GM21381 (cell line): ENCODE results near the gene MRRF.

Experiments used
- ATAC-seq: cut with Tn5 transposase; IDR thresholded peaks from one replicate; pipeline ENCODE4 v1.9.1; 2021; ENCODE audit warnings: mild to moderate bottlenecking, moderate library complexity; ENCODE audit not compliant: unreplicated experiment

MRRF gene

GRCh38 chr9:122228191-122228567 is 36.5 kb upstream of the MRRF start:
- no peak for ATAC-seq

- ATAC-seq, result no peak
Measured at GRCh38 chr9:122228568-122229484, 35.9 kb upstream of the MRRF start, which contains the start of gene LHX6. Gene LHX6 (minus strand): TSS chr9:122228957. CDS start chr9:122228740, 217 bp downstream.

- no peak for ATAC-seq
Measured at GRCh38 chr9:122229485-122229837, 35.2 kb upstream of the MRRF start.

- ATAC-seq, result no peak
Measured at GRCh38 chr9:122232796-122233306, 31.8 kb upstream of the MRRF start.

GRCh38 chr9:122234022-122234748 is 30.5 kb upstream of the MRRF start:
- no peak for ATAC-seq

- ATAC-seq, result no peak
Measured at GRCh38 chr9:122236681-122237080, 28.0 kb upstream of the MRRF start.

GRCh38 chr9:122239722-122240121 is 25.0 kb upstream of the MRRF start:
- no peak for ATAC-seq

GRCh38 chr9:122244349-122244748 is 20.3 kb upstream of the MRRF start:
- no peak for ATAC-seq

GRCh38 chr9:122246666-122247065 is 18.0 kb upstream of the MRRF start:
- ATAC-seq, result no peak

GRCh38 chr9:122248448-122248865 is 16.2 kb upstream of the MRRF start:
- no peak for ATAC-seq

- ATAC-seq, result no peak
Measured at GRCh38 chr9:122251351-122251750, 13.3 kb upstream of the MRRF start.

- no peak for ATAC-seq
Measured at GRCh38 chr9:122252796-122253195, 11.9 kb upstream of the MRRF start.

GRCh38 chr9:122254761-122255160 is 9.9 kb upstream of the MRRF start:
- ATAC-seq, result no peak

- ATAC-seq, result no peak
Measured at GRCh38 chr9:122256206-122256605, 8.5 kb upstream of the MRRF start.

- no peak for ATAC-seq
Measured at GRCh38 chr9:122258886-122259415, 5.7 kb upstream of the MRRF start.

- ATAC-seq, result no peak
Measured at GRCh38 chr9:122261469-122261881, 3.2 kb upstream of the MRRF start.

GRCh38 chr9:122262073-122262472 is 2.6 kb upstream of the MRRF start:
- no peak for ATAC-seq

- no peak for ATAC-seq
Measured at GRCh38 chr9:122263699-122264349, 858 bp upstream of the MRRF start.

GRCh38 chr9:122265149-122265915 is 650 bp downstream of the MRRF start:
- ATAC-seq, result peak; percentile 38
